Measurements from ENCODE around the gene PDE4A. TPM values are rescaled to one million over a fixed set of nuclear protein-coding genes. Genes with fewer than 3 reads are reported as not detected.
"Not testable (repeated sequence)": the region's sequence is repeated elsewhere in the genome, so short reads cannot be mapped to it uniquely, and the experiment has no call there.

Gene PDE4A
- polyA plus RNA-seq, 4 donors = 2.0 to 3.8 (median 2.6) TPM

GRCh38 chr19:10403137-10404021, 17.0 kb upstream of the PDE4A start, which contains the start of gene CDC37:
CDC37 (minus strand) TSS chr19:10403542; CDS start chr19:10403479, 63 bp downstream.
- peak; percentile 89 to 94 (median 92) for DNase-seq (ENCODE audit: low read depth in 4 of 4, low spot score in 2 of 4)

GRCh38 chr19:10404888-10405820, 15.2 kb upstream of the PDE4A start:
- no peak for DNase-seq (ENCODE audit: low read depth in 4 of 4, low spot score in 2 of 4)

- DNase-seq (ENCODE audit: low read depth in 4 of 4, low spot score in 2 of 4) = no peak
These were observed 14.1 kb upstream of the PDE4A start for GRCh38 chr19:10406191-10406590.

GRCh38 chr19:10407096-10407495, 13.2 kb upstream of the PDE4A start:
- DNase-seq (ENCODE audit: low read depth in 4 of 4, low spot score in 2 of 4) = no peak

- DNase-seq (ENCODE audit: low read depth in 4 of 4, low spot score in 2 of 4) = no peak
These were observed 11.6 kb upstream of the PDE4A start for GRCh38 chr19:10408511-10409283.

GRCh38 chr19:10411224-10411623, 9.1 kb upstream of the PDE4A start:
- DNase-seq (ENCODE audit: low read depth in 4 of 4, low spot score in 2 of 4) = not testable (repeated sequence)

GRCh38 chr19:10412257-10412977, 7.9 kb upstream of the PDE4A start:
- no peak for DNase-seq (ENCODE audit: low read depth in 4 of 4, low spot score in 2 of 4)

- no peak for DNase-seq (ENCODE audit: low read depth in 4 of 4, low spot score in 2 of 4)
These were observed 4.3 kb upstream of the PDE4A start for GRCh38 chr19:10416083-10416379.

GRCh38 chr19:10416380-10417257, 3.7 kb upstream of the PDE4A start:
- DNase-seq (ENCODE audit: low read depth in 4 of 4, low spot score in 2 of 4) = no peak

- no peak for DNase-seq (ENCODE audit: low read depth in 4 of 4, low spot score in 2 of 4)
These were observed 2.6 kb upstream of the PDE4A start for GRCh38 chr19:10417541-10418234.

GRCh38 chr19:10418235-10418484, 2.2 kb upstream of the PDE4A start:
- DNase-seq (ENCODE audit: low read depth in 4 of 4, low spot score in 2 of 4) = no peak

GRCh38 chr19:10418485-10419199, 1.7 kb upstream of the PDE4A start:
- no peak for DNase-seq (ENCODE audit: low read depth in 4 of 4, low spot score in 2 of 4)

- DNase-seq (ENCODE audit: low read depth in 4 of 4, low spot score in 2 of 4) = no peak
These were observed 1.1 kb upstream of the PDE4A start for GRCh38 chr19:10419200-10419645.

GRCh38 chr19:10419646-10420443, 493 bp upstream of the PDE4A start:
- no peak for DNase-seq (ENCODE audit: low read depth in 4 of 4, low spot score in 2 of 4)

- DNase-seq (ENCODE audit: low read depth in 4 of 4, low spot score in 2 of 4) = no peak
These were observed 1.1 kb downstream of the PDE4A start for GRCh38 chr19:10421240-10422045.

GRCh38 chr19:10422046-10422461, 1.7 kb downstream of the PDE4A start:
- DNase-seq (ENCODE audit: low read depth in 4 of 4, low spot score in 2 of 4) = no peak

Data from left renal cortex interstitium (tissue), 4 donors.